NCI-H510A treated with DMSO at 0.1 percent for 48 hours (cell line): ENCODE measurements around the gene MSANTD1.

Experiments
- DNase-seq: peaks from one replicate; lab custom pipeline; 2025; lab: John Stamatoyannopoulos, UW

Gene MSANTD1

GRCh38 chr4:3248178-3248480 lies 830 bp upstream of the MSANTD1 start:
- no peak for DNase-seq

- DNase-seq = no peak
These were observed 915 bp downstream of the MSANTD1 start for GRCh38 chr4:3249711-3250437.

- DNase-seq = peak; percentile 38
These were observed 1.5 kb downstream of the MSANTD1 start for GRCh38 chr4:3250438-3250955.

GRCh38 chr4:3250956-3251690 lies 2.2 kb downstream of the MSANTD1 start:
- no peak for DNase-seq

- DNase-seq = no peak
These were observed 2.9 kb downstream of the MSANTD1 start for GRCh38 chr4:3251691-3252479.

GRCh38 chr4:3252480-3252828 lies 3.5 kb downstream of the MSANTD1 start:
- DNase-seq = no peak

- no peak for DNase-seq
These were observed 4.1 kb downstream of the MSANTD1 start for GRCh38 chr4:3252831-3253641.

- no peak for DNase-seq
These were observed 4.8 kb downstream of the MSANTD1 start for GRCh38 chr4:3253808-3254207.

- DNase-seq = no peak
These were observed 5.6 kb downstream of the MSANTD1 start for GRCh38 chr4:3254302-3255131.

- no peak for DNase-seq
These were observed 6.7 kb downstream of the MSANTD1 start for GRCh38 chr4:3255611-3256186.

- DNase-seq = no peak
These were observed 7.5 kb downstream of the MSANTD1 start for GRCh38 chr4:3256230-3257102.

- DNase-seq = peak; percentile 52
These were observed 8.2 kb downstream of the MSANTD1 start for GRCh38 chr4:3257103-3257555.

GRCh38 chr4:3257556-3258482 lies 8.9 kb downstream of the MSANTD1 start:
- DNase-seq = peak; percentile 29

GRCh38 chr4:3261411-3262207 lies 12.7 kb downstream of the MSANTD1 start:
- no peak for DNase-seq

- no peak for DNase-seq
These were observed 13.5 kb downstream of the MSANTD1 start for GRCh38 chr4:3262208-3263052.

- DNase-seq = no peak
These were observed 14.3 kb downstream of the MSANTD1 start for GRCh38 chr4:3263053-3263875.
